Effector CD4-positive, alpha-beta T cell (primary cell): ENCODE measurements around the gene C1QTNF5. TPM values are rescaled to one million over a fixed set of nuclear protein-coding genes. Genes with fewer than 3 reads are reported as not detected.
"Not testable (repeated sequence)": the region's sequence is repeated elsewhere in the genome, so short reads cannot be mapped to it uniquely, and the experiment has no call there.

Experiments used
- DNase-seq: peaks from one replicate; pipeline ENCODE4 v3.0.0-alpha.2; 2020
- total RNA-seq: gene quantifications from one replicate; lab custom pipeline; 2026; lab: John Stamatoyannopoulos, UW

The C1QTNF5 gene
- total RNA-seq, result not detected

GRCh38 chr11:119340335-119341221, at the start of gene C1QTNF5:
TSS of gene C1QTNF5 (minus strand) at chr11:119340883. CDS start at chr11:119340397, 486 bp downstream.
- DNase-seq, result no peak

GRCh38 chr11:119389611-119390254, 49.0 kb upstream of the C1QTNF5 start:
- no peak for DNase-seq

- no peak for DNase-seq
Observed at GRCh38 chr11:119388103-119388502, 47.4 kb upstream of the C1QTNF5 start.

- DNase-seq, result no peak
Observed at GRCh38 chr11:119384332-119384731, 43.6 kb upstream of the C1QTNF5 start.

- DNase-seq, result not testable (repeated sequence)
Observed at GRCh38 chr11:119382513-119382912, 41.8 kb upstream of the C1QTNF5 start.

GRCh38 chr11:119382101-119382500, 41.4 kb upstream of the C1QTNF5 start:
- DNase-seq, result no peak

GRCh38 chr11:119381181-119381988, 40.7 kb upstream of the C1QTNF5 start, which contains the start of gene USP2:
TSS of gene USP2 (minus strand) at chr11:119381690. CDS start at chr11:119373480, 8,210 bp downstream.
- peak; percentile 96 for DNase-seq

GRCh38 chr11:119380827-119381180, 40.1 kb upstream of the C1QTNF5 start:
- no peak for DNase-seq

GRCh38 chr11:119380160-119380826, 39.6 kb upstream of the C1QTNF5 start:
- no peak for DNase-seq

GRCh38 chr11:119378851-119379465, 38.3 kb upstream of the C1QTNF5 start:
- no peak for DNase-seq

- DNase-seq, result no peak
Observed at GRCh38 chr11:119377961-119378667, 37.4 kb upstream of the C1QTNF5 start.

GRCh38 chr11:119377112-119377901, 36.6 kb upstream of the C1QTNF5 start:
- DNase-seq, result no peak

- DNase-seq, result no peak
Observed at GRCh38 chr11:119376197-119376847, 35.6 kb upstream of the C1QTNF5 start.

- no peak for DNase-seq
Observed at GRCh38 chr11:119375337-119376196, 34.9 kb upstream of the C1QTNF5 start.

- no peak for DNase-seq
Observed at GRCh38 chr11:119374632-119375336, 34.1 kb upstream of the C1QTNF5 start.

- no peak for DNase-seq
Observed at GRCh38 chr11:119373921-119374631, 33.4 kb upstream of the C1QTNF5 start.
